GM12864 (cell line): Measurements from ENCODE around the gene KLK12.

Experiments used
- DNase-seq: peaks from one replicate; pipeline ENCODE4 v3.0.0-alpha.2; 2011; ENCODE audit warnings: low read depth
- H3K4me3 ChIP-seq: 2 replicates; pipeline ENCODE4 v1.5.1; 2011; ENCODE audit warnings: mild to moderate bottlenecking, low read depth, low read length, control low read depth
- CTCF ChIP-seq: IDR thresholded peaks from 2 replicates; pipeline ENCODE4 v1.5.1; 2011; ENCODE audit warnings: low read depth, mild to moderate bottlenecking, moderate library complexity, low read length, control low read depth, inconsistent platforms; ENCODE audit errors: missing control alignments

The KLK12 gene

GRCh38 chr19:51031220-51031879 lies 3.5 kb downstream of the KLK12 start:
- no peak for DNase-seq
- no peak overlapping the region for H3K4me3 ChIP-seq
- TF ChIP-seq CTCF: no peak

GRCh38 chr19:51030631-51031030 lies 4.2 kb downstream of the KLK12 start:
- no peak for DNase-seq
- TF ChIP-seq CTCF: no peak
- no peak overlapping the region for H3K4me3 ChIP-seq

- H3K4me3 ChIP-seq: no peak overlapping the region
- DNase-seq: no peak
- TF ChIP-seq CTCF: no peak
Observed at GRCh38 chr19:51029718-51030117, 5.1 kb downstream of the KLK12 start.

GRCh38 chr19:51027873-51028272 lies 6.9 kb downstream of the KLK12 start:
- DNase-seq: no peak
- no peak for TF ChIP-seq CTCF
- no peak overlapping the region for H3K4me3 ChIP-seq

- no peak for DNase-seq
- TF ChIP-seq CTCF: no peak
- H3K4me3 ChIP-seq: no peak overlapping the region
Observed at GRCh38 chr19:51027126-51027806, 7.5 kb downstream of the KLK12 start.

- no peak within 1 kb of the TSS for H3K4me3 ChIP-seq
- no peak for DNase-seq
- TF ChIP-seq CTCF: no peak
Observed at GRCh38 chr19:51026554-51026831, 8.3 kb downstream of the KLK12 start, which contains the start of gene KLK11. KLK11 (minus strand) TSS chr19:51026616; CDS start chr19:51025631, 985 bp downstream.
